ENCODE measurements around the gene TACR3.
"Not testable (repeated sequence)": the region's sequence is repeated elsewhere in the genome, so short reads cannot be mapped to it uniquely, and the experiment has no call there.

Gene TACR3, protein sequence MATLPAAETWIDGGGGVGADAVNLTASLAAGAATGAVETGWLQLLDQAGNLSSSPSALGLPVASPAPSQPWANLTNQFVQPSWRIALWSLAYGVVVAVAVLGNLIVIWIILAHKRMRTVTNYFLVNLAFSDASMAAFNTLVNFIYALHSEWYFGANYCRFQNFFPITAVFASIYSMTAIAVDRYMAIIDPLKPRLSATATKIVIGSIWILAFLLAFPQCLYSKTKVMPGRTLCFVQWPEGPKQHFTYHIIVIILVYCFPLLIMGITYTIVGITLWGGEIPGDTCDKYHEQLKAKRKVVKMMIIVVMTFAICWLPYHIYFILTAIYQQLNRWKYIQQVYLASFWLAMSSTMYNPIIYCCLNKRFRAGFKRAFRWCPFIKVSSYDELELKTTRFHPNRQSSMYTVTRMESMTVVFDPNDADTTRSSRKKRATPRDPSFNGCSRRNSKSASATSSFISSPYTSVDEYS

GRCh38 chr4:103719830-103720207 lies at the start of gene TACR3:
TACR3 (minus strand) TSS chr4:103719985; CDS start chr4:103719675, 310 bp downstream.
- Histone ChIP-seq H3K4me1 (ENCODE audit: insufficient read depth, low read length) (peaks cover 8% of the 10 kb centered on the region; the same call in 1 of the 2 replicates), H3K9ac (ENCODE audit: low read depth, low read length) (peak within 1 kb of the TSS; percentile 56), H3K36me3 (ENCODE audit: insufficient read depth, low read depth, low read length) (no peaks in the 10 kb centered on the region), H3K27me3 (ENCODE audit: insufficient read depth, low read length) (peaks cover 35% of the 10 kb centered on the region), H3K4me3 (ENCODE audit: low read length) (peak within 1 kb of the TSS; percentile 80), H3K27ac (ENCODE audit: low read length) (no peak within 1 kb of the TSS), H3K9me3 (ENCODE audit: insufficient read depth, low read depth, low read length) (no peaks in the 10 kb centered on the region)

GRCh38 chr4:103757631-103758030 lies 37.8 kb upstream of the TACR3 start:
- Histone ChIP-seq H3K4me3 (ENCODE audit: low read length) (no peak overlapping the region), H3K9ac (ENCODE audit: low read depth, low read length) (no peak overlapping the region), H3K27ac (ENCODE audit: low read length) (no peak overlapping the region), H3K4me1 (ENCODE audit: insufficient read depth, low read length) (no peaks in the 10 kb centered on the region), H3K27me3 (ENCODE audit: insufficient read depth, low read length) (no peaks in the 10 kb centered on the region), H3K9me3 (ENCODE audit: insufficient read depth, low read depth, low read length) (no peaks in the 10 kb centered on the region), H3K36me3 (ENCODE audit: insufficient read depth, low read depth, low read length) (no peaks in the 10 kb centered on the region)

DNA sequence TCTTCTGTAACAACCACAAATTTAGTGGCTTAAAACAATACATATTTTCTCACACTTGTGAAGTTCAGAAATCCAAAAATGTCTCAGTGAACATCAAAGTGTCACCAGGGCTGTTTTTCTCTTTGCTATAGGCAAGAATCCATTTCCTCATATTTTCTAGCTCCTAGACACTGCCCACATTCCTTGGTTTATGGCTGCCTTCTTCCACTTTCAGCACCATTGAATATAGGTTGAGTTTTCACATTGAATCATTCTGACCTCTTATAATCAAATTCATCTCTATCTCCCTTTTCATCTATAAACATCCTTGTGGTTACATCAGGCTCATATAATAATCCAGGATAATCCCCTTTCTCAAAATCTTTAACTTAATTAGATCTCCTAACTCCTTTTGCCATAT lies 37.0 kb upstream of the TACR3 start:
- Histone ChIP-seq H3K27me3 (ENCODE audit: insufficient read depth, low read length) (no peaks in the 10 kb centered on the region), H3K9me3 (ENCODE audit: insufficient read depth, low read depth, low read length) (no peaks in the 10 kb centered on the region), H3K4me1 (ENCODE audit: insufficient read depth, low read length) (no peaks in the 10 kb centered on the region), H3K9ac (ENCODE audit: low read depth, low read length) (no peak overlapping the region), H3K36me3 (ENCODE audit: insufficient read depth, low read depth, low read length) (no peaks in the 10 kb centered on the region), H3K27ac (ENCODE audit: low read length) (no peak overlapping the region), H3K4me3 (ENCODE audit: low read length) (no peak overlapping the region)

GRCh38 chr4:103754844-103755243 lies 35.1 kb upstream of the TACR3 start:
- H3K9me3 ChIP-seq (ENCODE audit: insufficient read depth, low read depth, low read length), result no peaks in the 10 kb centered on the region
- H3K27me3 ChIP-seq (ENCODE audit: insufficient read depth, low read length), result no peaks in the 10 kb centered on the region
- H3K4me1 ChIP-seq (ENCODE audit: insufficient read depth, low read length), result no peaks in the 10 kb centered on the region
- no peak overlapping the region for H3K4me3 ChIP-seq (ENCODE audit: low read length)
- H3K27ac ChIP-seq (ENCODE audit: low read length), result no peak overlapping the region
- no peak overlapping the region for H3K9ac ChIP-seq (ENCODE audit: low read depth, low read length)
- H3K36me3 ChIP-seq (ENCODE audit: insufficient read depth, low read depth, low read length), result no peaks in the 10 kb centered on the region

DNA sequence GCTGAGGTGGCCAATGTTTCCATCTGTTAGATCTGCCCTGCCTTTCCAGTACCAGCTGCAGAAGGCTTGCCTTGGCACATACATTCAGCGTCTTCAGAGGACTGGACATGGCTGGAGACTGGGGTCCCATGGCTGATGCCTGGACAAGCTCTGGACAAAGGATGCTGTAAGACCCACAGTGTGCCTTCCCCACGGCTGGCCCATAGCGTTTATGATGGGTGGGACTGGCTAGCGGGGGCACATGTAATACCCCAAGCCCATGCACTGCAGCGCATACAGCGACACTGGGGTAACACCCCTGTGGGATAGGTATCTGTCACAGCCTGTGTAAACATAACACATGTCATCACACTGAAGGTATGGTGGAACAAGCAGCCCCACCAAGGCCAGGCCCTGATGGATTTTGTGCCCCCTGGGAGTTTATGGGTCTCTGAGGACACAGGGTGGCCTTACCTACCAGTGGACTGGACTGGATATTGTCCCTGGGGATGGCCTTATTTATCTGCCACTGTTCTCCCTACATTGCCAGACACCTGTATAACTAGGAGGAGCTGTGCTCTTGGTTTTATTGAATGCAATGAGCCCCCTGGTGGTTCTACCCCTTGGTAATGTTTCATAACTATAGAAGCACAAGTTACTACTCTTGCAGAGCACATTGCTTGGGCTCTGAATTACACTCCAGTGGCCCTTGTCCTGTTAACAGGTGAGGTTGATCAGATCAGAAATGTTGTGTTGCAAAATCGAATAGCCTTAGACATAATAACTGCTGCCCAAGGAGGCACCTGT lies 34.3 kb upstream of the TACR3 start:
- no peaks in the 10 kb centered on the region for H3K9me3 ChIP-seq (ENCODE audit: insufficient read depth, low read depth, low read length)
- no peak overlapping the region for H3K4me3 ChIP-seq (ENCODE audit: low read length)
- no peak overlapping the region for H3K9ac ChIP-seq (ENCODE audit: low read depth, low read length)
- H3K4me1 ChIP-seq (ENCODE audit: insufficient read depth, low read length), result no peaks in the 10 kb centered on the region
- no peaks in the 10 kb centered on the region for H3K36me3 ChIP-seq (ENCODE audit: insufficient read depth, low read depth, low read length)
- no peaks in the 10 kb centered on the region for H3K27me3 ChIP-seq (ENCODE audit: insufficient read depth, low read length)
- H3K27ac ChIP-seq (ENCODE audit: low read length), result no peak overlapping the region

DNA sequence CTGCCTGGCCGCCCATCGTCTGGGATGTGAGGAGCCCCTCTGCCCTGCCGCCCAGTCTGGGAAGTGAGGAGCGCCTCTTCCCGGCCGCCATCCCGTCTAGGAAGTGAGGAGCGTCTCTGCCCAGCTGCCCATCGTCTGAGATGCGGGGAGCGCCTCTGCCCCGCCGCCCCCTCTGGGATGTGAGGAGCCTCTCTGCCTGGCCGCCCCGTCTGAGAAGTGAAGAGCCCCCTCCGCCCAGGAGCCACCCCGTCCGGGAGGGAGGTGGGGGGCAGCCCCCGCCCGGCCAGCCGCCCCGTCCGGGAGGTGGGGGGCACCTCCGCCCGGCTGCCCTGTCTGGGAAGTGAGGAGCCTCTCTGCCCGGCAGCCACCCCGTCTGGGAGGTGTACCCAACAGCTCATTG lies 3.4 kb upstream of the TACR3 start:
- not testable (repeated sequence) for H3K9ac ChIP-seq (ENCODE audit: low read depth, low read length); H3K4me3 ChIP-seq (ENCODE audit: low read length); H3K27ac ChIP-seq (ENCODE audit: low read length); H3K36me3 ChIP-seq (ENCODE audit: insufficient read depth, low read depth, low read length); H3K4me1 ChIP-seq (ENCODE audit: insufficient read depth, low read length); H3K9me3 ChIP-seq (ENCODE audit: insufficient read depth, low read depth, low read length)
- peaks cover 34% of the 10 kb centered on the region for H3K27me3 ChIP-seq (ENCODE audit: insufficient read depth, low read length)

DNA sequence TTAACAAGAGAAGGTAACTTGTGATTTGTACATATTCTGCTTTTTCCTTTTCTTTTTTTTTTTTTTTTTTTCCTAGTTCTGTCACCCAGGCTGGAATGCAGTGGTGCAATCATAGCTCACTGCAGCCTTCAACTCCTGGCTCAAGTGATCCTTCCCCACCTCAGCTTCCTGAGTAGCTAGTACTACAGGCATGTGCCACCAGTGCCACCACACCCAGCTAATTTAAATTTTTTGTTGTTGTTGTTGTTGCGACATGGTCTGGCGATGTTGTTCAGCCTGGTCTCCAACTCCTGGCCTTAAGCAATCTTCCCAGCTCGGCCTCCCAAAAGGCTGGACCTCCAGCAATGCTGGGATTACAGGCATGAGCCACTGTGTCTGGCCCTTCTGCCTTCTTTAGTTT lies 1.5 kb upstream of the TACR3 start:
- Histone ChIP-seq H3K4me3 (ENCODE audit: low read length) (no peak overlapping the region), H3K4me1 (ENCODE audit: insufficient read depth, low read length) (peaks cover 8% of the 10 kb centered on the region; the same call in 1 of the 2 replicates), H3K27ac (ENCODE audit: low read length) (no peak overlapping the region), H3K27me3 (ENCODE audit: insufficient read depth, low read length) (peaks cover 35% of the 10 kb centered on the region), H3K9ac (ENCODE audit: low read depth, low read length) (no peak overlapping the region), H3K36me3 (ENCODE audit: insufficient read depth, low read depth, low read length) (no peaks in the 10 kb centered on the region), H3K9me3 (ENCODE audit: insufficient read depth, low read depth, low read length) (no peaks in the 10 kb centered on the region)

DNA sequence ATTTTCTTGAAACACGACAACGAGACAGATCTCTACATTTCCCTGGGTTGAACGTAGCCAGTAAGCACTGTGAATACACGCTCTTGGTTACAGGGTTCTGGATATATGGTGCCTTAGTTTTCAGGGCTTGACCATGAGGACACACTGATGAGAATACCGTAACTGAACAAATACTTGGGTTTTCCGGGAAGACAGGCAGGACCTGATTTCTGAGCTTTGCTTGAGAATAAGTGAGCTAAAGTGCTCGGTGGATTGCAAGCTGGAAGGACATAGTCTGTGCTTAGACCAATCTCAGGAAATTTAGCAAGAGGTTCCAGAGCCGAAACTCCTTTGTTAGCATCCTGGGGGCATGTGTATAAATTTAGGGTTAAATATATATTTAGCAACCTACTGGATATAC lies 876 bp upstream of the TACR3 start:
- no peaks in the 10 kb centered on the region for H3K36me3 ChIP-seq (ENCODE audit: insufficient read depth, low read depth, low read length)
- no peaks in the 10 kb centered on the region for H3K9me3 ChIP-seq (ENCODE audit: insufficient read depth, low read depth, low read length)
- H3K4me3 ChIP-seq (ENCODE audit: low read length), result peak overlapping the region; percentile 80
- H3K27me3 ChIP-seq (ENCODE audit: insufficient read depth, low read length), result peaks cover 35% of the 10 kb centered on the region
- H3K9ac ChIP-seq (ENCODE audit: low read depth, low read length), result peak overlapping the region; percentile 56; the same call in 1 of the 2 replicates
- no peak overlapping the region for H3K27ac ChIP-seq (ENCODE audit: low read length)
- peaks cover 8% of the 10 kb centered on the region; the same call in 1 of the 2 replicates for H3K4me1 ChIP-seq (ENCODE audit: insufficient read depth, low read length)

DNA sequence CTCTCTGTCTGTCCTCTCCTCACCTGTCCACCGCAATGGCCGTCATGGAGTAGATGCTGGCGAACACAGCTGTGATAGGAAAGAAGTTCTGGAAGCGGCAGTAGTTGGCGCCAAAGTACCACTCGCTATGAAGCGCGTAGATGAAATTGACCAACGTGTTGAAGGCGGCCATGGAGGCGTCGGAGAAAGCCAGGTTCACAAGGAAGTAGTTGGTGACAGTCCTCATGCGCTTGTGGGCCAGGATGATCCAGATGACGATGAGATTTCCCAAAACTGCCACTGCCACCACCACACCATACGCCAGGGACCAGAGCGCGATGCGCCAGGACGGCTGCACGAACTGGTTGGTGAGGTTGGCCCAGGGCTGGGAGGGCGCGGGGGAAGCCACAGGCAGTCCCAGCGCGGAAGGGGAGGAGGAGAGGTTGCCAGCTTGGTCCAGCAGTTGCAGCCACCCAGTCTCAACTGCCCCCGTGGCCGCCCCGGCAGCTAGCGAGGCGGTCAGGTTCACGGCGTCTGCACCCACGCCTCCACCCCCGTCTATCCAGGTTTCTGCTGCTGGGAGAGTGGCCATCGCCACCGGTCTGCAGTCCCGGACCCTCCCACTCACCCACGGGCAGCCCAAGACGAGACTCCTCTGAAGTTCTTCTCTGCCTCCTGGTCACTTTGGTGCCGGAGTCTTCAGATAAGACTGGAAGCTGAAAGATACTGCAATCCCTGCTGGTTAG lies 518 bp downstream of the TACR3 start:
- Histone ChIP-seq H3K4me1 (ENCODE audit: insufficient read depth, low read length) (peaks cover 8% of the 10 kb centered on the region; the same call in 1 of the 2 replicates), H3K4me3 (ENCODE audit: low read length) (peak overlapping the region; percentile 80), H3K9me3 (ENCODE audit: insufficient read depth, low read depth, low read length) (no peaks in the 10 kb centered on the region), H3K27me3 (ENCODE audit: insufficient read depth, low read length) (peaks cover 35% of the 10 kb centered on the region), H3K36me3 (ENCODE audit: insufficient read depth, low read depth, low read length) (no peaks in the 10 kb centered on the region), H3K27ac (ENCODE audit: low read length) (no peak overlapping the region), H3K9ac (ENCODE audit: low read depth, low read length) (peak overlapping the region; percentile 56)

- no peaks in the 10 kb centered on the region for H3K4me1 ChIP-seq (ENCODE audit: insufficient read depth, low read length)
- no peaks in the 10 kb centered on the region for H3K36me3 ChIP-seq (ENCODE audit: insufficient read depth, low read depth, low read length)
- no peaks in the 10 kb centered on the region for H3K27me3 ChIP-seq (ENCODE audit: insufficient read depth, low read length)
- no peak overlapping the region for H3K9ac ChIP-seq (ENCODE audit: low read depth, low read length)
- no peak overlapping the region for H3K27ac ChIP-seq (ENCODE audit: low read length)
- no peak overlapping the region for H3K4me3 ChIP-seq (ENCODE audit: low read length)
- H3K9me3 ChIP-seq (ENCODE audit: insufficient read depth, low read depth, low read length), result no peaks in the 10 kb centered on the region
Observed at GRCh38 chr4:103692615-103693014, 27.2 kb downstream of the TACR3 start.

- H3K36me3 ChIP-seq (ENCODE audit: insufficient read depth, low read depth, low read length), result no peaks in the 10 kb centered on the region
- no peaks in the 10 kb centered on the region for H3K27me3 ChIP-seq (ENCODE audit: insufficient read depth, low read length)
- H3K4me1 ChIP-seq (ENCODE audit: insufficient read depth, low read length), result no peaks in the 10 kb centered on the region
- H3K27ac ChIP-seq (ENCODE audit: low read length), result no peak overlapping the region
- no peak overlapping the region for H3K9ac ChIP-seq (ENCODE audit: low read depth, low read length)
- H3K4me3 ChIP-seq (ENCODE audit: low read length), result no peak overlapping the region
- H3K9me3 ChIP-seq (ENCODE audit: insufficient read depth, low read depth, low read length), result no peaks in the 10 kb centered on the region
Observed at GRCh38 chr4:103673983-103674382, 45.8 kb downstream of the TACR3 start.
